Brain microvascular endothelial cell (primary cell): ENCODE measurements around the gene ACSF2.

ENCODE experiments used
- DNase-seq: peaks from one replicate; pipeline ENCODE4 v3.0.0-alpha.2; 2020
- H3K27ac ChIP-seq: fragments of 250-450 bp; sonication (Bioruptor Pico); 2 replicates; pipeline ENCODE4 v1.5.1; 2020; ENCODE audit warnings: mild to moderate bottlenecking, moderate library complexity
- H3K27me3 ChIP-seq: fragments of 250-450 bp; sonication (Bioruptor Pico); replicated peaks from 2 replicates; pipeline ENCODE4 v1.5.1; 2020; ENCODE audit warnings: mild to moderate bottlenecking
- H3K36me3 ChIP-seq: fragments of 250-450 bp; sonication (Bioruptor Pico); replicated peaks from 2 replicates; pipeline ENCODE4 v1.5.1; 2020; ENCODE audit warnings: mild to moderate bottlenecking
- H3K4me3 ChIP-seq: 2 replicates; pipeline ENCODE4 v1.5.1; 2011; ENCODE audit warnings: low read depth, mild to moderate bottlenecking, control low read depth, low read length, moderate library complexity
- CTCF ChIP-seq: IDR thresholded peaks from 2 replicates; pipeline ENCODE4 v1.5.1; 2011; ENCODE audit warnings: low read depth, mild to moderate bottlenecking, moderate library complexity, low read length, control low read depth, inconsistent platforms; ENCODE audit errors: missing control alignments
- in situ Hi-C: cut with HindIII; loops from 2 replicates; pipeline ENCODE4 v1.10.0; 2017; ENCODE audit warnings: low sequenced_read_pairs, low pct_ligation_motif_present

The ACSF2 gene

DNA sequence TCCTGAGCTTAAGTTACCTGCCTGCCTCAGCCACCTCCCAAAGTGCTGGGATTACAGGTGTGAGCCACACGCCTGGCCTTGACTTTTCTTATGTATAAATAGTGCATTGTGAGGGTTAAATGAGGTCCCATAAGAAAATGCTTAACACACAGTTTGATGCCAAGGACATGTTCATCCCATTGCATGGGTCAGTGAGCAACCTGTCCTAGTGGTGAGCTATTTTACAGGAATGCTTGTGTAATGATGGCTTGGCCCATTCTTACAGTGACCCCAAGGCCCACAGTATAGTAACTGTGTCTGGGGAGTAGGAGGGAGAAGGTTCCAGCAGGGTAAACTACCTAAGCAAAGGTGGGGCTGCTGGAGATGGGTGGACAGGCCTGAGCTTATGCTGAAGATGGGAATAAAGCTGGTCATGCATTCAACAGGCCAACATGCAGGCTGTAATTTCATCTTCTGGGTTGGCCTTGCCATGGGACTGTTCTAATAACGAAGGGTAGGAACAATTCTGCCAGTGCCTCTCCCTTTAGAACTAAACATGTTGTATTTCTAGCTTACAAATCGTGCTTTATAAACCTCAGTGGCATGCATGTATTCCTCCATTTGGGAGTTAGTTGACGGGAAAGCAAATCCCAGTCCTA is 6.2 kb downstream of the ACSF2 start:
- Histone ChIP-seq H3K36me3 (no peaks in the 10 kb centered on the region), H3K27me3 (no peaks in the 10 kb centered on the region), H3K27ac (no peak overlapping the region), H3K4me3 (no peak overlapping the region)
- in situ Hi-C loops: no loop called here
- TF ChIP-seq CTCF: no peak
- no peak for DNase-seq

GRCh38 chr17:50437409-50437808 is 11.4 kb downstream of the ACSF2 start:
- no peaks in the 10 kb centered on the region for H3K27me3 ChIP-seq
- no peak overlapping the region for H3K27ac ChIP-seq
- no peak for TF ChIP-seq CTCF
- in situ Hi-C loops: no loop called here
- no peak overlapping the region for H3K4me3 ChIP-seq
- no peak for DNase-seq
- H3K36me3 ChIP-seq: no peaks in the 10 kb centered on the region

- DNase-seq: no peak
- no peak overlapping the region for H3K4me3 ChIP-seq
- no peaks in the 10 kb centered on the region for H3K36me3 ChIP-seq
- no peaks in the 10 kb centered on the region for H3K27me3 ChIP-seq
- TF ChIP-seq CTCF: no peak
- no peak overlapping the region for H3K27ac ChIP-seq
- in situ Hi-C loops: no loop called here
Measured at GRCh38 chr17:50439008-50439407, 13.0 kb downstream of the ACSF2 start.

DNA sequence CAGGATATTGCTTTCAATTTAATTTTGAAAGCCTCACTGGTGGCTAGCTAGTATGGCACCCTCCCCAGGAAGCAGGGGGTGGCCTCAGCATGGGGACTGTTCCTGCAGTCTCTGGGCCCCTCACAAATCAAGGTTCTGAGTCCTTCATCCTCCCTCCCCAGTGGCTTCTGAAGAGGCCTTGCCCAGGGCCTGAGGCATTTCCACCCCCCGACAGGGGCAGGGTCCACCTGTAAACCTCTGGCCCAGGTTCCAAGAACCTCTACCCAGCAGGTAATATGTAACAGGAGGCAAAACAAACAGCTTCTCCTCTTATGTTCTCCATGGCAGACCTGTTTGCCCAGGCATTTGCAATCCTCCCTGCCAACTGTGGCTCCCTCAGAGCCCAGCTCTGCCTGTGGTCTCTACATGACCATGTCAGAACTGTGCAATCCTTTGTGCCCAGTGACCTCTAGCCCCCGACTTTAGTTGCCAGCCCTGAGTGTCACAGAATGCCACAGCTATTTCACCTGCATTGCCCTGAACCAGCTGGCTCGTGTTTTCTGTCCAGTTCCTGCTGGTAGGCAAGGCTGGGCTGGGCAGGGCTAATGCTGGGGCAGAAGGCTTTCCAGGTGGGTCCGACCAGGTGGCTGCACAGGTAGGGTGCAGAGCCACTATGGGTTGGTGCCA is 14.3 kb downstream of the ACSF2 start:
- no peak for TF ChIP-seq CTCF
- Histone ChIP-seq H3K27ac (no peak overlapping the region), H3K36me3 (no peaks in the 10 kb centered on the region), H3K4me3 (no peak overlapping the region), H3K27me3 (no peaks in the 10 kb centered on the region)
- DNase-seq: no peak
- in situ Hi-C loops: no loop called here

- Histone ChIP-seq H3K27me3 (no peaks in the 10 kb centered on the region), H3K36me3 (no peaks in the 10 kb centered on the region), H3K27ac (no peak overlapping the region), H3K4me3 (no peak overlapping the region)
- in situ Hi-C loops: no loop called here
- DNase-seq: no peak
- TF ChIP-seq CTCF: no peak
Measured at GRCh38 chr17:50440838-50441829, 15.1 kb downstream of the ACSF2 start.
